IMR-90 (cell line): ENCODE measurements around the gene OR4M1. TPM values are rescaled to one million over a fixed set of nuclear protein-coding genes. Genes with fewer than 3 reads are reported as not detected.

ENCODE experiments used
- ATAC-seq: fragments of 200-7000 bp; cut with Tn5 transposase; 2 replicates; pipeline ENCODE4 v1.9.1; 2020; ENCODE audit warnings: low read depth, mild to moderate bottlenecking, moderate library complexity
- BruUV-seq: library from RNA; stranded (reverse); fragments of 400-500 nt; replicated peaks from 2 replicates; lab custom pipeline; 2021; lab: Mats Ljungman, UMichigan
- CTCF ChIA-PET: fragments of 300-600 bp; formaldehyde crosslinking; extraction: SDS; loops from one replicate; lab custom pipeline; 2021; ENCODE audit warnings: antibody characterized with exemption; lab: Yijun Ruan, JAX
- POLR2A ChIA-PET: fragments of 300-600 bp; sonication (Branson Sonifier 250); formaldehyde crosslinking; loops from one replicate; lab custom pipeline; 2022; ENCODE audit warnings: antibody characterized with exemption; ENCODE audit not compliant: unreplicated experiment; lab: Charles Lee
- DNase-seq: peaks from one replicate; pipeline ENCODE4 v3.0.0; 2013
- H2AFZ ChIP-seq: replicated peaks from 2 replicates; pipeline ENCODE3; 2013; ENCODE audit warnings: low read length, mild to moderate bottlenecking; ENCODE audit not compliant: poor library complexity
- H2AK5ac ChIP-seq: 2 replicates; pipeline ENCODE4 v1.6.1; 2013; ENCODE audit warnings: low read depth, low read length, inconsistent platforms
- H2AK9ac ChIP-seq: replicated peaks from 2 replicates; pipeline ENCODE3; 2013; ENCODE audit warnings: mild to moderate bottlenecking, low read depth, low read length, moderate library complexity; ENCODE audit not compliant: poor library complexity
- H2BK120ac ChIP-seq: 2 replicates; pipeline ENCODE4 v1.6.1; 2013; ENCODE audit warnings: low read depth, low read length, inconsistent platforms
- H2BK15ac ChIP-seq: 3 replicates; pipeline ENCODE4 v1.6.1; 2013; ENCODE audit warnings: low read depth, low read length, inconsistent platforms
- H2BK20ac ChIP-seq: 2 replicates; pipeline ENCODE4 v1.6.1; 2013; ENCODE audit warnings: low read depth, mild to moderate bottlenecking, inconsistent platforms, low read length, moderate library complexity
- H2BK5ac ChIP-seq: 2 replicates; pipeline ENCODE4 v1.6.1; 2013; ENCODE audit warnings: mild to moderate bottlenecking, low read depth, low read length, inconsistent platforms; ENCODE audit not compliant: poor library complexity, severe bottlenecking
- H3K14ac ChIP-seq: replicated peaks from 2 replicates; pipeline ENCODE4 v1.6.1; 2013; ENCODE audit warnings: low read depth, low read length, inconsistent platforms
- H3K18ac ChIP-seq: 2 replicates; pipeline ENCODE4 v1.6.1; 2013; ENCODE audit warnings: low read depth, low read length, control low read depth
- H3K23ac ChIP-seq: 2 replicates; pipeline ENCODE4 v1.6.1; 2013; ENCODE audit warnings: low read depth, low read length, inconsistent platforms
- H3K27ac ChIP-seq: 2 replicates; pipeline ENCODE4 v1.5.1; 2013; ENCODE audit warnings: mild to moderate bottlenecking, control low read depth, low read length; ENCODE audit not compliant: insufficient read depth
- H3K27me3 ChIP-seq: 2 replicates; pipeline ENCODE4 v1.6.1; 2013; ENCODE audit warnings: low read length; ENCODE audit not compliant: control insufficient read depth, insufficient read depth
- H3K36me3 ChIP-seq: 2 replicates; pipeline ENCODE4 v1.6.1; 2013; ENCODE audit warnings: low read length, mixed read lengths; ENCODE audit not compliant: control insufficient read depth, insufficient read depth
- H3K4ac ChIP-seq: 2 replicates; pipeline ENCODE4 v1.6.1; 2013; ENCODE audit warnings: low read depth, low read length, inconsistent platforms
- H3K4me1 ChIP-seq: 2 replicates; pipeline ENCODE4 v1.6.1; 2013; ENCODE audit warnings: low read length, mixed read lengths; ENCODE audit not compliant: control insufficient read depth, insufficient read depth
- H3K4me2 ChIP-seq: 2 replicates; pipeline ENCODE4 v1.6.1; 2013; ENCODE audit warnings: low read depth, mild to moderate bottlenecking, control low read depth, low read length, moderate library complexity
- H3K4me3 ChIP-seq: 2 replicates; pipeline ENCODE4 v1.5.1; 2013; ENCODE audit warnings: low read depth, mild to moderate bottlenecking, control low read depth, low read length, moderate library complexity; ENCODE audit not compliant: insufficient read depth
- H3K56ac ChIP-seq: 2 replicates; pipeline ENCODE4 v1.6.1; 2013; ENCODE audit warnings: low read length, inconsistent platforms; ENCODE audit not compliant: insufficient read depth; ENCODE audit errors: extremely low read depth
- H3K79me1 ChIP-seq, 2 experiments: 2 replicates each; pipeline ENCODE4 v1.6.1; 2013; ENCODE audit warnings: low read length in 2 of 2, inconsistent platforms in 1 of 2, low read depth in 1 of 2
- H3K9ac ChIP-seq: 2 replicates; pipeline ENCODE4 v1.6.1; 2013; ENCODE audit warnings: low read depth, low read length, control low read depth
- H3K9me1 ChIP-seq: 2 replicates; pipeline ENCODE4 v1.6.1; 2013; ENCODE audit warnings: low read length, inconsistent platforms; ENCODE audit not compliant: insufficient read depth
- H3K9me3 ChIP-seq: 2 replicates; pipeline ENCODE4 v1.6.1; 2013; ENCODE audit warnings: low read length; ENCODE audit not compliant: control insufficient read depth, insufficient read depth
- H4K20me1 ChIP-seq: 2 replicates; pipeline ENCODE4 v1.6.1; 2013; ENCODE audit warnings: low read length, inconsistent platforms; ENCODE audit not compliant: insufficient read depth
- H4K5ac ChIP-seq: 2 replicates; pipeline ENCODE4 v1.6.1; 2013; ENCODE audit warnings: mild to moderate bottlenecking, low read depth, low read length, control low read depth
- H4K8ac ChIP-seq, 2 experiments: 2 replicates each; pipeline ENCODE4 v1.6.1; 2013; ENCODE audit warnings: low read depth in 2 of 2, low read length in 2 of 2, control low read depth in 1 of 2, inconsistent platforms in 1 of 2
- H4K91ac ChIP-seq: 2 replicates; pipeline ENCODE4 v1.6.1; 2013; ENCODE audit warnings: low read depth, low read length, inconsistent platforms; ENCODE audit not compliant: insufficient read depth
- CEBPB ChIP-seq: IDR thresholded peaks from 2 replicates; pipeline ENCODE4 v1.6.1; 2012; ENCODE audit warnings: low read depth, low read length, improper control_type of control experiment
- CHD1 ChIP-seq: IDR thresholded peaks from 2 replicates; pipeline ENCODE4 v1.6.1; 2012; ENCODE audit warnings: low read depth, low read length, improper control_type of control experiment
- FOS ChIP-seq: fragments of 150-350 bp; IDR thresholded peaks from 2 replicates; pipeline ENCODE4 v1.6.1; 2016; ENCODE audit warnings: low read depth, low read length
- MAFK ChIP-seq: IDR thresholded peaks from 2 replicates; pipeline ENCODE4 v1.6.1; 2012; ENCODE audit warnings: low read depth, low read length, improper control_type of control experiment
- MXI1 ChIP-seq: IDR thresholded peaks from 2 replicates; pipeline ENCODE4 v1.6.1; 2012; ENCODE audit warnings: low read depth, mild to moderate bottlenecking, low read length, moderate library complexity, borderline replicate concordance
- NFE2L2 ChIP-seq: fragments of 150-350 bp; IDR thresholded peaks from 2 replicates; pipeline ENCODE4 v1.6.1; 2016; ENCODE audit warnings: low read depth, mild to moderate bottlenecking, low read length
- POLR2A ChIP-seq: IDR thresholded peaks from 2 replicates; pipeline ENCODE4 v1.6.1; 2012; ENCODE audit warnings: mild to moderate bottlenecking, low read depth, low read length
- RAD21 ChIP-seq: IDR thresholded peaks from 2 replicates; pipeline ENCODE4 v1.6.1; 2012; ENCODE audit warnings: low read length, improper control_type of control experiment
- RCOR1 ChIP-seq: IDR thresholded peaks from 2 replicates; pipeline ENCODE4 v1.6.1; 2012; ENCODE audit warnings: mild to moderate bottlenecking, low read length, improper control_type of control experiment; ENCODE audit not compliant: insufficient replicate concordance
- WGBS, 2 experiments: methylation state at CpG; one replicate each; pipeline versions ENCODE4 v1.1.5 to v1.1.7; 2013; ENCODE audit warnings: missing lambda C conversion rate in 2 of 2; ENCODE audit not compliant: insufficient read length in 1 of 2; ENCODE audit errors: extremely low coverage in 2 of 2; 5-methylcytosine and 5-hydroxymethylcytosine counted together
- dilution Hi-C: fragments of 300-500 bp; cut with HindIII; formaldehyde crosslinking; loops from one replicate; pipeline ENCODE4 v1.14.3; 2018; ENCODE audit warnings: low sequenced_read_pairs; ENCODE audit not compliant: unreplicated experiment
- in situ Hi-C: fragments of 300-500 bp; cut with MboI; formaldehyde crosslinking; loops from 3 replicates; pipeline ENCODE4 v1.14.3; 2019; ENCODE audit warnings: low sequenced_read_pairs, inconsistent platforms, mixed read lengths
- intact Hi-C: fragments of 100-400 bp; cut with micrococcal nuclease; formaldehyde crosslinking; loops from 2 replicates; pipeline ENCODE4 v1.10.0; 2022
- polyA plus RNA-seq, 3 experiments: library from polyadenylated mRNA; depleted of rRNA; stranded (reverse); fragments of >200 nt; gene quantifications; 2 replicates each; pipeline ENCODE4 v1.2.3, GENCODE V29; 2012; ENCODE audit warnings: low replicate concordance in 1 of 3
- total RNA-seq: library from RNA; depleted of rRNA; stranded (reverse); fragments of >200 nt; gene quantifications from 2 replicates; pipeline ENCODE4 v1.2.3, GENCODE V29; 2012
- TF ChIP-seq, protein P1 (sequence below): conservative IDR thresholded peaks from 2 replicates; pipeline ENCODE4 v1.5.1; 2012; ENCODE audit warnings: mild to moderate bottlenecking, low read depth, low read length, improper control_type of control experiment
- TF ChIP-seq, protein P2 (sequence below): fragments of 150-350 bp; IDR thresholded peaks from 2 replicates; pipeline ENCODE4 v1.6.1; 2016; ENCODE audit warnings: low read depth, mild to moderate bottlenecking, low read length, moderate library complexity, borderline replicate concordance
- TF ChIP-seq, protein P3 (sequence below): fragments of 150-350 bp; IDR thresholded peaks from 2 replicates; pipeline ENCODE4 v1.6.1; 2017; ENCODE audit warnings: mild to moderate bottlenecking, antibody characterized with exemption, low read length, low read depth

OR4M1 gene
- total and polyA plus RNA-seq, 2 of the 4 experiments (the other 2 are of a cell fraction) = not detected

DNA sequence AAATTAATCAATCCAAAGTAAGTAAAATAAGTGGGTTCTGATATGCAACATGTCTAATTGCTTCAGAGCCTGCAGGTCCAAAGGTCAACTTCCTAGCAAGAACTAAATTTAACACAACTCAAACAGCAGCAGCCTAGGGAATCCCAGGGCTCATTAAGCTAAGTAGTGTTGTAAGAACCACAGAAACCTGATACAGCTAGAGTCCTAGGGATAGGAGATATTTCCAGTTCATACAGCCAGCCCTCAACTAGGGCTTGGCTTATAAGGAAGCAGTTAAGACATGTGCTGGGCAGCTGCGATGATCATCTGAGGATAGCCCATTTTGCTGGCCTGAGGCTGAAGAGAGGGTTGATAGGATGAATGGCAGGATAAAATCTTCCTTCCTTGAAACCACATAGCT, 30.0 kb upstream of the OR4M1 start, which contains the start of gene OR4Q3:
TSS of gene OR4Q3 (plus strand) at position 316 of the 400 bp plus-strand sequence.
- Histone ChIP-seq H3K79me1 (no peaks in the 10 kb centered on the region), H3K27ac (no peak within 1 kb of the TSS), H3K18ac (no peak within 1 kb of the TSS), H3K4me2 (no peak within 1 kb of the TSS), H4K8ac (no peak within 1 kb of the TSS), H2BK20ac (no peak within 1 kb of the TSS), H3K4ac (no peak within 1 kb of the TSS), H4K91ac (no peak within 1 kb of the TSS), H3K27me3 (no peaks in the 10 kb centered on the region), H2BK15ac (no peak within 1 kb of the TSS), H2BK120ac (no peak within 1 kb of the TSS), H4K20me1 (no peaks in the 10 kb centered on the region), H3K9me1 (no peaks in the 10 kb centered on the region), H3K23ac (no peak within 1 kb of the TSS), H3K36me3 (no peaks in the 10 kb centered on the region), H3K9me3 (peaks cover 18% of the 10 kb centered on the region), H2AFZ (no peak within 1 kb of the TSS), H3K56ac (no peak within 1 kb of the TSS), H3K14ac (no peak within 1 kb of the TSS), H2AK9ac (no peak within 1 kb of the TSS), H3K9ac (no peak within 1 kb of the TSS), H2BK5ac (no peak within 1 kb of the TSS), H3K4me3 (no peak within 1 kb of the TSS), H3K4me1 (no peaks in the 10 kb centered on the region), H2AK5ac (no peak within 1 kb of the TSS), H4K5ac (no peak within 1 kb of the TSS)
- ChIA-PET CTCF (no interaction called here), POLR2A (no interaction called here)
- DNase-seq = no peak
- WGBS, 2 experiments = no CpG with 5 or more reads among the region's 1 CpG
- ATAC-seq = no peak
- intact Hi-C loops = no loop called here
- BruUV-seq = no TSS peak
- in situ Hi-C loops = no loop called here
- dilution Hi-C loops = no loop called here
- TF ChIP-seq MAFK = no peak
- TF ChIP-seq, protein P1, sequence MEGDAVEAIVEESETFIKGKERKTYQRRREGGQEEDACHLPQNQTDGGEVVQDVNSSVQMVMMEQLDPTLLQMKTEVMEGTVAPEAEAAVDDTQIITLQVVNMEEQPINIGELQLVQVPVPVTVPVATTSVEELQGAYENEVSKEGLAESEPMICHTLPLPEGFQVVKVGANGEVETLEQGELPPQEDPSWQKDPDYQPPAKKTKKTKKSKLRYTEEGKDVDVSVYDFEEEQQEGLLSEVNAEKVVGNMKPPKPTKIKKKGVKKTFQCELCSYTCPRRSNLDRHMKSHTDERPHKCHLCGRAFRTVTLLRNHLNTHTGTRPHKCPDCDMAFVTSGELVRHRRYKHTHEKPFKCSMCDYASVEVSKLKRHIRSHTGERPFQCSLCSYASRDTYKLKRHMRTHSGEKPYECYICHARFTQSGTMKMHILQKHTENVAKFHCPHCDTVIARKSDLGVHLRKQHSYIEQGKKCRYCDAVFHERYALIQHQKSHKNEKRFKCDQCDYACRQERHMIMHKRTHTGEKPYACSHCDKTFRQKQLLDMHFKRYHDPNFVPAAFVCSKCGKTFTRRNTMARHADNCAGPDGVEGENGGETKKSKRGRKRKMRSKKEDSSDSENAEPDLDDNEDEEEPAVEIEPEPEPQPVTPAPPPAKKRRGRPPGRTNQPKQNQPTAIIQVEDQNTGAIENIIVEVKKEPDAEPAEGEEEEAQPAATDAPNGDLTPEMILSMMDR = no peak
- TF ChIP-seq CEBPB = no peak
- no peak for TF ChIP-seq POLR2A
- TF ChIP-seq, protein P2, sequence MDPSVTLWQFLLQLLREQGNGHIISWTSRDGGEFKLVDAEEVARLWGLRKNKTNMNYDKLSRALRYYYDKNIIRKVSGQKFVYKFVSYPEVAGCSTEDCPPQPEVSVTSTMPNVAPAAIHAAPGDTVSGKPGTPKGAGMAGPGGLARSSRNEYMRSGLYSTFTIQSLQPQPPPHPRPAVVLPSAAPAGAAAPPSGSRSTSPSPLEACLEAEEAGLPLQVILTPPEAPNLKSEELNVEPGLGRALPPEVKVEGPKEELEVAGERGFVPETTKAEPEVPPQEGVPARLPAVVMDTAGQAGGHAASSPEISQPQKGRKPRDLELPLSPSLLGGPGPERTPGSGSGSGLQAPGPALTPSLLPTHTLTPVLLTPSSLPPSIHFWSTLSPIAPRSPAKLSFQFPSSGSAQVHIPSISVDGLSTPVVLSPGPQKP = no peak
- no peak for TF ChIP-seq CHD1
- no peak for TF ChIP-seq RAD21
- TF ChIP-seq FOS = no peak
- TF ChIP-seq, protein P3, sequence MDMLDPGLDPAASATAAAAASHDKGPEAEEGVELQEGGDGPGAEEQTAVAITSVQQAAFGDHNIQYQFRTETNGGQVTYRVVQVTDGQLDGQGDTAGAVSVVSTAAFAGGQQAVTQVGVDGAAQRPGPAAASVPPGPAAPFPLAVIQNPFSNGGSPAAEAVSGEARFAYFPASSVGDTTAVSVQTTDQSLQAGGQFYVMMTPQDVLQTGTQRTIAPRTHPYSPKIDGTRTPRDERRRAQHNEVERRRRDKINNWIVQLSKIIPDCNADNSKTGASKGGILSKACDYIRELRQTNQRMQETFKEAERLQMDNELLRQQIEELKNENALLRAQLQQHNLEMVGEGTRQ = no peak
- TF ChIP-seq MXI1 = no peak
- no peak for TF ChIP-seq RCOR1
- no peak for TF ChIP-seq NFE2L2
